Osteoblast (primary cell): Measurements from ENCODE around the gene MADD. TPM values are rescaled to one million over a fixed set of nuclear protein-coding genes. Genes with fewer than 3 reads are reported as not detected.
A peak's percentile ranks its signal among the peaks of the same experiment; 100 is the strongest.

Source experiments
- DNase-seq: peaks from one replicate; pipeline ENCODE4 v3.0.0; 2011; ENCODE audit warnings: low spot score, mixed read lengths; ENCODE audit not compliant: insufficient read length; ENCODE audit errors: missing footprints
- H2AFZ ChIP-seq: 2 replicates; pipeline ENCODE4 v1.6.0; 2011; ENCODE audit warnings: mild to moderate bottlenecking, low read length
- H3K27ac ChIP-seq: 2 replicates; pipeline ENCODE4 v1.5.1; 2011; ENCODE audit warnings: mild to moderate bottlenecking, low read depth, low read length, moderate library complexity
- H3K27me3 ChIP-seq: 2 replicates; pipeline ENCODE4 v1.6.0; 2012; ENCODE audit warnings: mild to moderate bottlenecking, control low read depth, inconsistent platforms, low read length, moderate library complexity; ENCODE audit not compliant: insufficient read depth
- H3K36me3 ChIP-seq: 2 replicates; pipeline ENCODE4 v1.5.1; 2011; ENCODE audit warnings: mild to moderate bottlenecking, low read length, control low read depth, moderate library complexity; ENCODE audit not compliant: insufficient read depth
- H3K4me1 ChIP-seq: 2 replicates; pipeline ENCODE4 v1.5.1; 2011; ENCODE audit warnings: mild to moderate bottlenecking, low read length, control low read depth, moderate library complexity; ENCODE audit not compliant: insufficient read depth
- H3K4me2 ChIP-seq: 2 replicates; pipeline ENCODE4 v1.6.0; 2011; ENCODE audit warnings: mild to moderate bottlenecking, low read length; ENCODE audit not compliant: insufficient read depth
- H3K4me3 ChIP-seq: fragments of 200-600 bp; sonication (generic); 3 replicates; pipeline ENCODE4 v1.5.1; 2012; ENCODE audit warnings: mild to moderate bottlenecking, low read length, inconsistent platforms; ENCODE audit not compliant: insufficient read depth
- H3K79me2 ChIP-seq: 2 replicates; pipeline ENCODE4 v1.6.0; 2012; ENCODE audit warnings: mild to moderate bottlenecking, low read length, control low read depth, inconsistent platforms; ENCODE audit not compliant: insufficient read depth
- H3K9me3 ChIP-seq: 2 replicates; pipeline ENCODE4 v1.5.1; 2011; ENCODE audit warnings: low read depth, low read length, control low read depth
- H4K20me1 ChIP-seq: 2 replicates; pipeline ENCODE4 v1.6.0; 2012; ENCODE audit warnings: mild to moderate bottlenecking, low read length, control low read depth; ENCODE audit not compliant: insufficient read depth
- total RNA-seq: library from RNA; depleted of rRNA; stranded (reverse); fragments of >200 nt; gene quantifications from 2 replicates; pipeline ENCODE4 v1.2.3, GENCODE V29; 2012
- TF ChIP-seq, protein P1 (sequence below): IDR thresholded peaks from 2 replicates; pipeline ENCODE4 v1.5.1; 2011; ENCODE audit warnings: mild to moderate bottlenecking, low read depth, low read length, moderate library complexity; ENCODE audit errors: extremely low read depth

Gene MADD
- total RNA-seq, 1 donor, result 21.7 TPM

DNA sequence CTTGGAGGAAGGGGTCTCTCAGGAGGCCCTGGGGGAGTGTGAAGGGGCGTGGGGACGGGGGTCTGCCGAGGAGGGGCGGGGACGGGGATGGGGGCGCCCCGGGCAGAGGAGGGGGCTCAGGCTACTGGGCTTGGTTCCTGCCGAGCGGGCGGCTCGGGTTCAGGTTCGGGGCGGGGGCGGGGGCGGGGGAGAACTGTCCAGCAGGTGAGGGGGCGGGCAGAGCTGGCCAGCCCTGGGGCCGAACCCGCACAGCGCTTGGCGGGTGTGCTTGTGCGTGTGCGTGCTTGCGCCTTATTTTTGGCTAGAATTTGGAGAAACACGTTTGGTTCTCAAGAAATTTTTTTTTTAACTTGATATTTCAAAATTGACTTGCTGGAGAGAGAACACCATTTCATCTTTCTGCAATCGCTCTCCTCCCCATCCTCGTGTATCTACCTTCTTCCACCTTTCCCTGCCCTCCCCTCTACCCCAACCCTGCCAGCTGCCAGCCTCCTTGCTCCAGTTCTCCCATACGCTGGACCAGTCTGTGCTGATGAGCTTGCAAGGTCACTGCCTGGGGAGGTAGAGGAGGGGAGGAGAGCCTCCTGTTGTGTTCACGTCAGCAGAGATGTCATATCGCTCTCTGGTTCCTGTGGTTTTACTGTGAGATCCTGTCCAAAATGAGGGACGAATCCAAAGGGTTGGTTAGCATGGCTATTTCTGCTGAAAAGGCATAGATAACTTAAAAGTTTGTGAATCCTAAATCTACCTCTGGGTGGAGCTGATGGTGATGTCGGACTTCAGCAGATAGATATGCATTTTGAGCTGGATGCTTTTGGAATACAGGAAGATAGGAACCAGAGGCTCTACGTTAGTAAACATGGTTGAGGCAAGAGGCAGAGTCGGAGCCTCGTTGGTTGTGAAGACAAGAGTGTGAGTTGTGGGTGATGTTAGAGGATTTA is 668 bp downstream of the MADD start:
- Histone ChIP-seq H3K4me3 (peak overlapping the region; percentile 80), H4K20me1 (peaks cover 44% of the 10 kb centered on the region), H3K4me1 (peaks cover 23% of the 10 kb centered on the region), H3K9me3 (no peaks in the 10 kb centered on the region), H3K4me2 (peak overlapping the region; percentile 96), H2AFZ (no peak overlapping the region), H3K27ac (no peak overlapping the region), H3K79me2 (peaks cover 47% of the 10 kb centered on the region), H3K27me3 (no peaks in the 10 kb centered on the region), H3K36me3 (peaks cover 13% of the 10 kb centered on the region)
- TF ChIP-seq, protein P1, sequence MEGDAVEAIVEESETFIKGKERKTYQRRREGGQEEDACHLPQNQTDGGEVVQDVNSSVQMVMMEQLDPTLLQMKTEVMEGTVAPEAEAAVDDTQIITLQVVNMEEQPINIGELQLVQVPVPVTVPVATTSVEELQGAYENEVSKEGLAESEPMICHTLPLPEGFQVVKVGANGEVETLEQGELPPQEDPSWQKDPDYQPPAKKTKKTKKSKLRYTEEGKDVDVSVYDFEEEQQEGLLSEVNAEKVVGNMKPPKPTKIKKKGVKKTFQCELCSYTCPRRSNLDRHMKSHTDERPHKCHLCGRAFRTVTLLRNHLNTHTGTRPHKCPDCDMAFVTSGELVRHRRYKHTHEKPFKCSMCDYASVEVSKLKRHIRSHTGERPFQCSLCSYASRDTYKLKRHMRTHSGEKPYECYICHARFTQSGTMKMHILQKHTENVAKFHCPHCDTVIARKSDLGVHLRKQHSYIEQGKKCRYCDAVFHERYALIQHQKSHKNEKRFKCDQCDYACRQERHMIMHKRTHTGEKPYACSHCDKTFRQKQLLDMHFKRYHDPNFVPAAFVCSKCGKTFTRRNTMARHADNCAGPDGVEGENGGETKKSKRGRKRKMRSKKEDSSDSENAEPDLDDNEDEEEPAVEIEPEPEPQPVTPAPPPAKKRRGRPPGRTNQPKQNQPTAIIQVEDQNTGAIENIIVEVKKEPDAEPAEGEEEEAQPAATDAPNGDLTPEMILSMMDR, result peak; percentile 8
- DNase-seq, result peak; percentile 92

DNA sequence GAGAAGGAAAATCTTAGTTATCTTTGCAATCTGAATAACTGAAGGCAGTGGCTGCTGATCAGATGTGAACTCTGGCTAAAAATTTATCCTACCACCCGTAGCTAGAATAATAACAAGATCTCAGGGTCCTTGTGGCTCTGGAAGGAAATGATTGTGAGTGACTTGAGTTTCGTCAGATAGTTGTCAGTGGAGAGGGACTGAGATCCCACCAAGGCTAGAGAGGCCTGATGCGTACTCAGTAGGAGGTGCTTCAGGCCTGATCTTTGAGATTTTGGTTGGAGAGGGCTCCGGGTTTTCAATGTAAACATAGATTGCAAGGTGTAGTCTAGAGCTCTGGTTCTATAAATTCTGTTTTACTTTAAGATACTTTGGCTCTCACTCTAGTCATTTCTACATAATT is 1.4 kb downstream of the MADD start:
- H3K36me3 ChIP-seq, result peaks cover 20% of the 10 kb centered on the region
- H3K79me2 ChIP-seq, result peaks cover 52% of the 10 kb centered on the region

DNA sequence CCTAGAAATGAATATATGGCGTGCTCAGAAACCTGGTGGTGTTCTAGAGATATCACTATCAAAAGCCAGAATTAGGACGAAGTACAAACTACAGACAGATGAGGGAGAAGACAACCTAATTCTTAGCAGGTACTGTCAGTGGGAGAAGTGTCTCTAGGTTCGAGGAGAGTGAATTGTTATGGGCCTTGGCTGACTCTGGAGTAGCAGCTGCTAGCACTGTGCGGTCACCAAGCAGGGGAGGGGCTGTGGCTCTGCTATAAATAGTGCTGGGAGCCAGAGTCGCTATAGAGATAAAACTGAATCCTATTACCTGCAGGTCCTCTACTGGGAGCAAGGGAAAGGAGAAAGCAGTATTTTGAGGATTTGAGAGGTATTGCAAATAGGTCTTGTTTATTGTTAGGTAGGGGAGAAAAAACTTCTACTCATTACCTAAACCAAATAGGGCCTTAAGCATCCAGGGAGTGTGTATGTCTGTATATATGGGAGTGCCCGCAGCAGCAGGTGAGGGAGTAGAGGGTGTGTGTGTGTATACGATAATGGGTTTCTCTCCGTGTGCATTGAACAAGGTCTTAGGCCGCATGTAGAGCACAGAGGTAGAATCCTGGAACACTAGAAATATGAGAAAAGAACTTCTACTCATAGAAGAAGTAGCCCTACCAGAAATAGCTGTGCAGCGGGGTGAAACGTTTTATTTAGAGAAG is 2.2 kb downstream of the MADD start:
- DNase-seq, result no peak
- Histone ChIP-seq H3K36me3 (peaks cover 28% of the 10 kb centered on the region), H3K27ac (no peak overlapping the region), H4K20me1 (peaks cover 45% of the 10 kb centered on the region), H3K4me2 (no peak overlapping the region), H2AFZ (no peak overlapping the region), H3K79me2 (peaks cover 52% of the 10 kb centered on the region), H3K4me1 (peaks cover 23% of the 10 kb centered on the region), H3K27me3 (no peaks in the 10 kb centered on the region), H3K9me3 (no peaks in the 10 kb centered on the region), H3K4me3 (no peak overlapping the region)
- TF ChIP-seq, protein P1, result no peak

More for the DNA sequence above, 1.4 kb downstream of the MADD start:
- H3K27me3 ChIP-seq, result no peaks in the 10 kb centered on the region
- peaks cover 45% of the 10 kb centered on the region for H4K20me1 ChIP-seq
- DNase-seq, result no peak
- no peak overlapping the region for H3K4me3 ChIP-seq
- H2AFZ ChIP-seq, result no peak overlapping the region
- no peak overlapping the region for H3K27ac ChIP-seq
- TF ChIP-seq, protein P1, result no peak
- peaks cover 23% of the 10 kb centered on the region for H3K4me1 ChIP-seq
- peak overlapping the region; percentile 93 for H3K4me2 ChIP-seq
- no peaks in the 10 kb centered on the region for H3K9me3 ChIP-seq

DNA sequence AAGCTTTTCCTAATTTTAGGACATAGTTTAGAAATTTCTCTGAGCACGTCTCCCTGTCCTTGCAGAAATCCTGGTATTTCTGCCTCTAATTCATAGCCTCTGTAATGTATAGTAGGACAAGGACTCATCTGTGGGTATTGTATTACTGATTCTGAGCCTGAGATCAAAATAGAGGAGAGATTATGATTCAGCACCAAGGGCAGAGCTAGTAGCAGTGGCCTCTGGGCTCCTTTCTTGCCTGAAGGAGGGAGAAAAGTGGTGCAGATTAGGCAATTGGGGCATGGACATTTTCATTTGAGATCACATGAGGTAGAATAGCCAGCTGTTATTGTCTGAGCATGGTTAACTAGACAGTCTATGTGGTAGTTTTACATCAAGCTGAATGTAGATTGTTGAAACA is 2.8 kb downstream of the MADD start:
- Histone ChIP-seq H3K27me3 (no peaks in the 10 kb centered on the region), H3K9me3 (no peaks in the 10 kb centered on the region), H3K36me3 (peaks cover 34% of the 10 kb centered on the region), H4K20me1 (peaks cover 45% of the 10 kb centered on the region), H3K4me3 (no peak overlapping the region), H3K27ac (no peak overlapping the region), H3K79me2 (peaks cover 52% of the 10 kb centered on the region), H3K4me2 (no peak overlapping the region), H2AFZ (no peak overlapping the region), H3K4me1 (peaks cover 23% of the 10 kb centered on the region)
- TF ChIP-seq, protein P1, result no peak
- DNase-seq, result peak; percentile 92
